Right lobe of liver (tissue), 4 donors: ENCODE results near the gene SRPRB.

Experiments
- CTCF ChIP-seq, 4 donors: fragments of 200-600 bp in 3 of 4; fragments of 450-650 bp in 1 of 4; IDR thresholded peaks; one replicate each; pipeline versions ENCODE4 v1.5.1 to v1.8.0; 2016 to 2022; ENCODE audit warnings: antibody characterized with exemption in 4 of 4, mild to moderate bottlenecking in 2 of 4
- POLR2A ChIP-seq: fragments of 450-650 bp; IDR thresholded peaks from one replicate; pipeline ENCODE4 v1.6.1; 2017; ENCODE audit warnings: antibody characterized with exemption, mild to moderate bottlenecking
- donor health status: DM: no; HTN: no; CAD: no.
- donor health status: DM: no; HTN: no; CAD: no.
- donor health status: DM: no; HTN: yes; CAD: no.

GRCh38 chr3:133824961-133825485 lies 19.4 kb downstream of the SRPRB start:
- TF ChIP-seq POLR2A (no peak), CTCF (IDR thresholded peaks at IDR 0.05) (no peak)
